ENCODE results near the gene PFKL. TPM values are rescaled to one million over a fixed set of nuclear protein-coding genes. Genes with fewer than 3 reads are reported as not detected.

The PFKL gene
- total and polyA plus RNA-seq, 5 donors from 2014 or later = 125 to 204 (median 174) TPM

DNA sequence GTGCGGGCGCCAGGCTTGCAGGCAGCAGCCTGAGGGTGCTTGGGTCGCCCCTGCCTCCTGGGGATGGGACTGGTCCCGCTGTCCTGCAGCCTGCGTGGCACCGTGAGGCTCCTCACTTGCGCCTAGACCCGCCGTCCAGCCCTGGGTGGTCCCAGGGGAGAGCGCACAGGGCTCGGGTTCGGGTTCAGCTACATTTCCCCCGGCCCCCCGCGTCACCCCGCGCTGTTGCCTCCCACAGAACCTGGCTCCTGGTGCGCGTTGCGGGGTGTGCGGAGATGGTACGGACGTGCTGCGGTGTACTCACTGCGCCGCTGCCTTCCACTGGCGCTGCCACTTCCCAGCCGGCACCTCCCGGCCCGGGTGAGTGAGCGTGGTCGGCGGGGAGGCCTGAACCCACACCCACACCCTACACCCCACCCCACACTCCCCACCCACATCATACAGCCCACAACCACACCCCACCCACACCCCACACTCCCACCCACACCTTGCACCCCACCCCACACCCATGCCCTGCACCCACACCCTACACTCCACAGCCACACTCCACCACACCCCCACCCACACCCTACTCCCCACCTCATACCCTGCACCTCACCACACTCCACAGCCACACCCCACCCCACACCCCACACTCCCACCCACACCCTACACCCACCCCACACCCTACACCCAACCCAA, 6.2 kb upstream of the PFKL start:
- Histone ChIP-seq H3K36me3 (ENCODE audit: control insufficient read depth, insufficient read depth, low read length) (no peaks in the 10 kb centered on the region), H3K4me1 (ENCODE audit: control insufficient read depth, insufficient read depth, low read length, poor library complexity, severe bottlenecking) (peaks cover 38% of the 10 kb centered on the region), H3K4me3 (ENCODE audit: low read depth, low read length) (no peak overlapping the region), H3K27ac (ENCODE audit: insufficient read depth, low read length, poor library complexity, severe bottlenecking) (no peak overlapping the region), H3K9me3 (ENCODE audit: control insufficient read depth in 2 of 2, low read length in 2 of 2) (no peaks in the 10 kb centered on the region), H3K27me3 (ENCODE audit: control insufficient read depth, insufficient read depth, low read length) (no peaks in the 10 kb centered on the region)
- no peak overlapping the region for H3K27ac Mint-ChIP-seq
- no peaks in the 10 kb centered on the region for H3K36me3 Mint-ChIP-seq
- DNase-seq = peak in 2 of 3 donors; percentile 37 to 57
- H3K27me3 Mint-ChIP-seq = peaks cover 4% of the 10 kb centered on the region
- no peaks in the 10 kb centered on the region for H3K9me3 Mint-ChIP-seq
- H3K4me1 Mint-ChIP-seq = peaks cover 0 to 34% (median 12%) of the 10 kb centered on the region in 4 donors
- no peak overlapping the region for H3K4me3 Mint-ChIP-seq
- peak in 1 of 2 donors; percentile 34 for ATAC-seq (ENCODE audit: low read depth in 2 of 2)

DNA sequence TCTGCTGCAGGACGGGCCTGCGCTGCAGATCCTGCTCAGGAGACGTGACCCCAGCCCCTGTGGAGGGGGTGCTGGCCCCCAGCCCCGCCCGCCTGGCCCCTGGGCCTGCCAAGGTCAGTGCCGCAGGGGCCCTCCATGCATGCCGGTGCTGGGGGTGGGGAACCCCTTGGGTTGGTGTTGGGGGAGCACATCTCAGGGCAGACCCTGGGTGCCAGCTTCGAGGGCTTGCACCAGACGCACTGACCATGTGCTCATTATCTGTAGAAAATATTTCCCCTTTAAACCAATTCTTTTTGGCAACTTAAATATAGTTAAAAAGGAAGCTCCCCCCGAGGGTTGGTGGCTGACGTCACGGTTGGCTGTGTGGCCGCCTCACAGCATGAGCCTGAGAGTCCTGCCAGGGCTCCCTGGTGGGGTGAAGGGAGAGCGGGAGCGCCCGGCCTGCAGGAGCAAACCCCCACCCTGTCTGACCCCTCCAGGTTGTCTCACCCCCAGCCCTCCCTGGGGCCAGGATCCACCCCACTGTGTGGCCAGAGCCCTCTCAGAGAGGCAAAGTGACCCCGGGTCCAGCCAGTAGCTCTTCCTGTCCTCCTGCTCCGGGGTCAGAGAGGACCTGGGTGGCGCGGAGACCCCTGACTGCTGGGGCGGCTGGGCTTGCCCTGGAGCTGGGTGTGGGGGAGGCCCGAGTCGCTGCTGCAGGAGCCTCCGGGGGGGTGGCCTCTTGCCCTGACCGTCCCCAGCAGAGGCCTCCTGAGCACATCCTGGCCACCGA, 5.3 kb upstream of the PFKL start:
- no peak for ATAC-seq (ENCODE audit: low read depth in 2 of 2)
- Mint-ChIP-seq H3K36me3 (no peaks in the 10 kb centered on the region), H3K4me1 (peaks cover 0 to 40% (median 14%) of the 10 kb centered on the region in 4 donors), H3K27me3 (peaks cover 4% of the 10 kb centered on the region), H3K9me3 (no peaks in the 10 kb centered on the region), H3K4me3 (peak overlapping the region in 1 of 4 donors; percentile 47), H3K27ac (no peak overlapping the region)
- Histone ChIP-seq H3K27me3 (ENCODE audit: control insufficient read depth, insufficient read depth, low read length) (no peaks in the 10 kb centered on the region), H3K4me1 (ENCODE audit: control insufficient read depth, insufficient read depth, low read length, poor library complexity, severe bottlenecking) (peaks cover 45% of the 10 kb centered on the region), H3K9me3 (ENCODE audit: control insufficient read depth in 2 of 2, low read length in 2 of 2) (no peaks in the 10 kb centered on the region), H3K27ac (ENCODE audit: insufficient read depth, low read length, poor library complexity, severe bottlenecking) (no peak overlapping the region), H3K4me3 (ENCODE audit: low read depth, low read length) (no peak overlapping the region), H3K36me3 (ENCODE audit: control insufficient read depth, insufficient read depth, low read length) (no peaks in the 10 kb centered on the region)
- no peak for DNase-seq

DNA sequence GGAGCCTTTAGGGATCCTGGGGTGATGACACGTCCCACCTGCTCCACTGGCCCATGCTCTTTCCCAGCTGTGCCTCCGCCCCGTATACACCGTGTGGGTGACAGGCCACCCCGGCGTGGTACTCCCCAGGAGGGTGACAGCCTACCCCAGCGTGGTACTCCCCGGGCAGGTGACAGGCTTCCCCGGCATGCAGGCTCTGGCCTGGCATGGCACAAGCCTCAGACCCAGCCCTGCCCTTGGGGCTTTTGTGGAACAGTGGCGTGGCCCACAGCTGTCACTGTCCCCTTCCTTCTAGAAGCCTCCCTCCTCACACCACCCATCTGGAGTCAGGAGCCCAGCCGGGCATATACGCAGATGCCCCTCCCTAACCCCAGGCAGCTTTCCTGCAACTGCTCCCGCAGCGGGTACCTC, 4.7 kb upstream of the PFKL start:
- Mint-ChIP-seq H3K27me3 (peaks cover 4% of the 10 kb centered on the region), H3K9me3 (no peaks in the 10 kb centered on the region), H3K4me3 (peak overlapping the region in 1 of 4 donors; percentile 47), H3K27ac (peak overlapping the region in 2 of 3 donors; percentile 62 to 89), H3K4me1 (peaks cover 0 to 40% (median 13%) of the 10 kb centered on the region in 4 donors), H3K36me3 (no peaks in the 10 kb centered on the region)
- DNase-seq = no peak
- Histone ChIP-seq H3K27ac (ENCODE audit: insufficient read depth, low read length, poor library complexity, severe bottlenecking) (no peak overlapping the region), H3K4me3 (ENCODE audit: low read depth, low read length) (no peak overlapping the region), H3K4me1 (ENCODE audit: control insufficient read depth, insufficient read depth, low read length, poor library complexity, severe bottlenecking) (peaks cover 46% of the 10 kb centered on the region), H3K9me3 (ENCODE audit: control insufficient read depth in 2 of 2, low read length in 2 of 2) (no peaks in the 10 kb centered on the region), H3K27me3 (ENCODE audit: control insufficient read depth, insufficient read depth, low read length) (no peaks in the 10 kb centered on the region), H3K36me3 (ENCODE audit: control insufficient read depth, insufficient read depth, low read length) (no peaks in the 10 kb centered on the region)
- no peak for ATAC-seq (ENCODE audit: low read depth in 2 of 2)

DNA sequence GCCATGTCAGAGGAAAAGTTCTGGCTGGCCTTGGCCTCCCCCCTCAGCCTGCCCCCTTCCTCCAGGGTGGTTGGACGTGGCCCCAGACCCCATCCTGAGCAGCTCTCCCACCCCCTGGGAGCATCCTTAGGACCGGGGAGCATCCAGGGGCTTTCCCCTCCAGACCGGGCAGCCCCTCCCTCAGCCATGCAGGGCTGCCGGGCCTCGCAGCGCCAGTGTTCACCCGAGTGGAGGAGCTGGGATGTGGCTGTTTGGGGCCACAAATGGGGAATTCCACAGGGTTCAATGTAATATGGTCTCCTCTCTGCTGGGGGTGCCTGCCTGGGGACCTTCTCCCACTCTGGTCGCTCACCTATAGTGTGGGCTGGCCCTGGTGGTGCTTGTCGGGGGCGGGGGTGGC, 4.2 kb upstream of the PFKL start:
- Histone ChIP-seq H3K4me1 (ENCODE audit: control insufficient read depth, insufficient read depth, low read length, poor library complexity, severe bottlenecking) (peaks cover 48% of the 10 kb centered on the region), H3K27me3 (ENCODE audit: control insufficient read depth, insufficient read depth, low read length) (no peaks in the 10 kb centered on the region), H3K4me3 (ENCODE audit: low read depth, low read length) (no peak overlapping the region), H3K9me3 (ENCODE audit: control insufficient read depth in 2 of 2, low read length in 2 of 2) (no peaks in the 10 kb centered on the region), H3K36me3 (ENCODE audit: control insufficient read depth, insufficient read depth, low read length) (no peaks in the 10 kb centered on the region), H3K27ac (ENCODE audit: insufficient read depth, low read length, poor library complexity, severe bottlenecking) (no peak overlapping the region)
- DNase-seq (no peak), ATAC-seq (ENCODE audit: low read depth in 2 of 2) (no peak)
- Mint-ChIP-seq H3K9me3 (no peaks in the 10 kb centered on the region), H3K27me3 (peaks cover 4% of the 10 kb centered on the region), H3K27ac (peak overlapping the region in 1 of 3 donors; percentile 62), H3K36me3 (no peaks in the 10 kb centered on the region), H3K4me1 (peaks cover 0 to 35% (median 11%) of the 10 kb centered on the region in 4 donors), H3K4me3 (peak overlapping the region in 1 of 4 donors; percentile 47)

DNA sequence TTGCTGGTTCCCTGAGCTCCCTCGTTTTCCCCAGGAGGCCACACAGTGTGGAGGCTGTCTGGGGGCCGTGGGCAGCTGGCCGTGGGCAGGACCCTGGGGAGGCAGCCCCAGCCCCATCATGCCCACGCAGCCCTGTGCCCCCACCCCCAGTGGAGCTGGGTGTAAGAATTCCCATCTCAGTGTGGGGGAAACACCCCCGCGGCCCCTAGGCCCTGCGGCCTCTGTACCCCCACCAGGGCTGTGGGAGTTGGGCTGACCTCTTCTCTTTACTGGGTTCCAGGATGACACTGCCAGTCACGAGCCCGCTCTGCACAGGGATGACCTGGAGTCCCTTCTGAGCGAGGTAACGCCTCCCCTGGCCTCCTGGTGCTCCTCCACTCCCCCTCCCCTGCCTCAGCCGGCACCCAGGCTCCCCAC, 3.7 kb upstream of the PFKL start:
- no peak overlapping the region for H3K4me3 Mint-ChIP-seq
- Histone ChIP-seq H3K27ac (ENCODE audit: insufficient read depth, low read length, poor library complexity, severe bottlenecking) (no peak overlapping the region), H3K9me3 (ENCODE audit: control insufficient read depth in 2 of 2, low read length in 2 of 2) (no peaks in the 10 kb centered on the region), H3K4me1 (ENCODE audit: control insufficient read depth, insufficient read depth, low read length, poor library complexity, severe bottlenecking) (peaks cover 53% of the 10 kb centered on the region), H3K27me3 (ENCODE audit: control insufficient read depth, insufficient read depth, low read length) (no peaks in the 10 kb centered on the region), H3K36me3 (ENCODE audit: control insufficient read depth, insufficient read depth, low read length) (no peaks in the 10 kb centered on the region), H3K4me3 (ENCODE audit: low read depth, low read length) (no peak overlapping the region)
- H3K36me3 Mint-ChIP-seq = no peaks in the 10 kb centered on the region
- no peaks in the 10 kb centered on the region for H3K9me3 Mint-ChIP-seq
- no peak for ATAC-seq (ENCODE audit: low read depth in 2 of 2)
- H3K27me3 Mint-ChIP-seq = peaks cover 4% of the 10 kb centered on the region
- no peak for DNase-seq
- no peak overlapping the region for H3K27ac Mint-ChIP-seq
- peaks cover 0 to 39% (median 10%) of the 10 kb centered on the region in 4 donors for H3K4me1 Mint-ChIP-seq

DNA sequence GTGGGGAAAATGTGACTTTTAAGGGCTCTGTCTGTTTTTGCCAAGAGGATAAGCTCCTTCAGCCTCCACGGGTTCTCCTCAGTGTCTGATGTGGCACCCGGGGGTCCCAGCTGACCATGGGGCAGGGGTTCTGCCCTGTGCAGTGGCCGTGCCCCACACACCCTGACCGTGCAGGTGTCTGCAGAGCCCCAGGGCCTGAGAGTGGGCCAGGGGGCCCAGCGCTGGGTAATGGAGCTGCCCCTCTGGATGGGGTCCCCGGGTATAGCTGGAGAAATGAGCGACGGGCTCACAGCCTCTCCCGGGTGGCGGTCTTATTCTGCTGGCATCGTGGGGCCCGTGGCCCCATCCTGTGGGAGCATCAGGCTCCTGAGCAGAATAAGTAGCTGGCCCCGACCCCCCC, 2.9 kb upstream of the PFKL start:
- no peaks in the 10 kb centered on the region for H3K27me3 ChIP-seq (ENCODE audit: control insufficient read depth, insufficient read depth, low read length)
- peaks cover 4% of the 10 kb centered on the region for H3K27me3 Mint-ChIP-seq
- peaks cover 0 to 47% (median 14%) of the 10 kb centered on the region in 4 donors for H3K4me1 Mint-ChIP-seq
- DNase-seq (no peak), ATAC-seq (ENCODE audit: low read depth in 2 of 2) (no peak)
- peaks cover 61% of the 10 kb centered on the region for H3K4me1 ChIP-seq (ENCODE audit: control insufficient read depth, insufficient read depth, low read length, poor library complexity, severe bottlenecking)
- no peaks in the 10 kb centered on the region for H3K9me3 ChIP-seq (ENCODE audit: control insufficient read depth in 2 of 2, low read length in 2 of 2)
- no peak overlapping the region for H3K27ac ChIP-seq (ENCODE audit: insufficient read depth, low read length, poor library complexity, severe bottlenecking)
- no peaks in the 10 kb centered on the region for H3K36me3 Mint-ChIP-seq
- H3K27ac Mint-ChIP-seq = no peak overlapping the region
- no peaks in the 10 kb centered on the region for H3K9me3 Mint-ChIP-seq
- H3K4me3 Mint-ChIP-seq = no peak overlapping the region
- H3K36me3 ChIP-seq (ENCODE audit: control insufficient read depth, insufficient read depth, low read length) = no peaks in the 10 kb centered on the region
- no peak overlapping the region for H3K4me3 ChIP-seq (ENCODE audit: low read depth, low read length)

DNA sequence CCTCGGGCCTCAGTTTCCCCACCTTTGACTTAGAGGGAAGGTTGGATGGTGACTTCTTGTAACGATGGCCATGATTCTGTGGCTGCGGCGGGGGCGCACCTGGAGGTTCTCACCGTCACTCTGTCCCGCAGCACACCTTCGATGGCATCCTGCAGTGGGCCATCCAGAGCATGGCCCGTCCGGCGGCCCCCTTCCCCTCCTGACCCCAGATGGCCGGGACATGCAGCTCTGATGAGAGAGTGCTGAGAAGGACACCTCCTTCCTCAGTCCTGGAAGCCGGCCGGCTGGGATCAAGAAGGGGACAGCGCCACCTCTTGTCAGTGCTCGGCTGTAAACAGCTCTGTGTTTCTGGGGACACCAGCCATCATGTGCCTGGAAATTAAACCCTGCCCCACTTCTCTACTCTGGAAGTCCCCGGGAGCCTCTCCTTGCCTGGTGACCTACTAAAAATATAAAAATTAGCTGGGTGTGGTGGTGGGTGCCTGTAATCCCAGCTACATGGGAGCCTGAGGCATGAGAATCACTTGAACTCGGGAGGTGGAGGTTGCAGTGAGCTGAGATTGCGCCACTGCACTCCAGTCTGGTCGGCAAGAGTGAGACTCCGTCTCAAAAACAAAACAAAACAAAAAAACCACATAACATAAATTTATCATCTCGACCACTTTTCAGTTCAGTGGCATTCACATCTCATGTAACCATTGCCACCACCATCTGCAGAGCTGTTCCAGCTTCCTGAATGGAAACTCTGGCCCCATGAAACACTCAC, 2.1 kb upstream of the PFKL start:
- H3K9me3 Mint-ChIP-seq = no peaks in the 10 kb centered on the region

More for the DNA sequence above, 2.1 kb upstream of the PFKL start:
- DNase-seq = peak; percentile 45 to 73 (median 55)
- Histone ChIP-seq H3K36me3 (ENCODE audit: control insufficient read depth, insufficient read depth, low read length) (no peaks in the 10 kb centered on the region), H3K4me1 (ENCODE audit: control insufficient read depth, insufficient read depth, low read length, poor library complexity, severe bottlenecking) (peaks cover 67% of the 10 kb centered on the region), H3K9me3 (ENCODE audit: control insufficient read depth in 2 of 2, low read length in 2 of 2) (no peaks in the 10 kb centered on the region), H3K27ac (ENCODE audit: insufficient read depth, low read length, poor library complexity, severe bottlenecking) (peak overlapping the region; percentile 47), H3K4me3 (ENCODE audit: low read depth, low read length) (no peak overlapping the region), H3K27me3 (ENCODE audit: control insufficient read depth, insufficient read depth, low read length) (no peaks in the 10 kb centered on the region)
- peak overlapping the region; percentile 46 to 96 (median 81) for H3K4me3 Mint-ChIP-seq
- H3K36me3 Mint-ChIP-seq = no peaks in the 10 kb centered on the region
- peaks cover 0 to 53% (median 19%) of the 10 kb centered on the region in 4 donors for H3K4me1 Mint-ChIP-seq
- H3K27ac Mint-ChIP-seq = peak overlapping the region; percentile 43 to 90 (median 47)
- peak; percentile 28 to 39 for ATAC-seq (ENCODE audit: low read depth in 2 of 2)
- H3K27me3 Mint-ChIP-seq = peaks cover 4% of the 10 kb centered on the region
